Measurements from ENCODE around the gene XRN1. TPM values are rescaled to one million over a fixed set of nuclear protein-coding genes. Genes with fewer than 3 reads are reported as not detected.
A peak's percentile ranks its signal among the peaks of the same experiment; 100 is the strongest.

The XRN1 gene, protein sequence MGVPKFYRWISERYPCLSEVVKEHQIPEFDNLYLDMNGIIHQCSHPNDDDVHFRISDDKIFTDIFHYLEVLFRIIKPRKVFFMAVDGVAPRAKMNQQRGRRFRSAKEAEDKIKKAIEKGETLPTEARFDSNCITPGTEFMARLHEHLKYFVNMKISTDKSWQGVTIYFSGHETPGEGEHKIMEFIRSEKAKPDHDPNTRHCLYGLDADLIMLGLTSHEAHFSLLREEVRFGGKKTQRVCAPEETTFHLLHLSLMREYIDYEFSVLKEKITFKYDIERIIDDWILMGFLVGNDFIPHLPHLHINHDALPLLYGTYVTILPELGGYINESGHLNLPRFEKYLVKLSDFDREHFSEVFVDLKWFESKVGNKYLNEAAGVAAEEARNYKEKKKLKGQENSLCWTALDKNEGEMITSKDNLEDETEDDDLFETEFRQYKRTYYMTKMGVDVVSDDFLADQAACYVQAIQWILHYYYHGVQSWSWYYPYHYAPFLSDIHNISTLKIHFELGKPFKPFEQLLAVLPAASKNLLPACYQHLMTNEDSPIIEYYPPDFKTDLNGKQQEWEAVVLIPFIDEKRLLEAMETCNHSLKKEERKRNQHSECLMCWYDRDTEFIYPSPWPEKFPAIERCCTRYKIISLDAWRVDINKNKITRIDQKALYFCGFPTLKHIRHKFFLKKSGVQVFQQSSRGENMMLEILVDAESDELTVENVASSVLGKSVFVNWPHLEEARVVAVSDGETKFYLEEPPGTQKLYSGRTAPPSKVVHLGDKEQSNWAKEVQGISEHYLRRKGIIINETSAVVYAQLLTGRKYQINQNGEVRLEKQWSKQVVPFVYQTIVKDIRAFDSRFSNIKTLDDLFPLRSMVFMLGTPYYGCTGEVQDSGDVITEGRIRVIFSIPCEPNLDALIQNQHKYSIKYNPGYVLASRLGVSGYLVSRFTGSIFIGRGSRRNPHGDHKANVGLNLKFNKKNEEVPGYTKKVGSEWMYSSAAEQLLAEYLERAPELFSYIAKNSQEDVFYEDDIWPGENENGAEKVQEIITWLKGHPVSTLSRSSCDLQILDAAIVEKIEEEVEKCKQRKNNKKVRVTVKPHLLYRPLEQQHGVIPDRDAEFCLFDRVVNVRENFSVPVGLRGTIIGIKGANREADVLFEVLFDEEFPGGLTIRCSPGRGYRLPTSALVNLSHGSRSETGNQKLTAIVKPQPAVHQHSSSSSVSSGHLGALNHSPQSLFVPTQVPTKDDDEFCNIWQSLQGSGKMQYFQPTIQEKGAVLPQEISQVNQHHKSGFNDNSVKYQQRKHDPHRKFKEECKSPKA (N-terminal part only)
- total RNA-seq: 10 to 100 TPM; 32.0 to 43.8 (median 35.6) TPM

DNA sequence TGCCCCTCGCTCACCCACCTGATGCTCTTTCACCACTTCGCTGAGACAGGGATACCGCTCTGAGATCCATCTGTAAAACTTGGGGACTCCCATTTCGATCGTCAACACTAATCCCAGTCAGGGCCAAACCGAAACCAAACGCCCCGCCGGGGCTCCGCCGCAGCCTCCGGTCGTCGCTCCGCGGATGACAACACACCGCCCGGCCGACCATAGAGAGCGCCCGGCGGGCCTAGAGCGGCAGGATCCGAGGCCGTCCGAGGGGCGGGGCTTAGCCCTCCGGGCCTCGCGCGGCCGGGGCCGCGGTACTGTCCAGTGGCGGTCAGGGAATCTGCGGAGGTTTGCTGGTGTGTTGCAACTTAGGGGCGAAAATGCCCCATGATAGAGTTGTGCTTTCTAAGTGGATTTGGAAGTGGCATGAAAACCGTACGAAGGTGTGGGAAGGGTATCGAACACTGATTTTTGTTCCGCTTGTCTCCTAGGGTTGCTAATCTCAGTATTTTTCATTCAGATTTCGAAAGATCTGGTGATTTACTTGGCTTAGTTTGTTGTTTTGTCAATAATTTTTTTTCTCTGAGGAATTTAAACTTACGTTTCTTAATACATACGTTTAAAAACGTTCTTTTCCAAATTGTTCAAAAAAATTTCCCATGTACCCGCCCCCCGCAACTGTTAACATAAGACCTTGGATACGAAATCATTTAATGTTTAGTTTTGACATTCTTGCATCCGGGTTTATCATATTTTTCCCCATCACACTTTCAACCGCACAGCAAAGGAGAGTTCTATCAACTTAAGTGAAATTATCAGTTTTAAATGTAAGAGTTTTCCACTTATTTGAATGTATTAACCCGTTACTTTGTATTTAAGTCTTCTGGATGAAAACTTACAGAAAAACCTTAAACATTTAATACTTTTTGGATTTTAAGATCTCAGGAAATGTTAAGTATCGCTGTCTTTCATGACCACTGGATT lies at the start of gene XRN1:
Gene XRN1, minus strand, starts transcription at position 186 of the 972 bp plus-strand sequence. Its CDS starts 93 bp downstream, at position 93.
- peak; percentile 91 to 99 for DNase-seq (ENCODE audit: low spot score in 2 of 2)
- TF ChIP-seq CTCF (IDR thresholded peaks at IDR 0.05) (no peak), POLR2A (IDR thresholded peaks at IDR 0.05) (no peak)
- WGBS, 2 donors: 5 to 10% methylated on average over 26 to 47 of the region's 52 CpGs
- H3K4me3 ChIP-seq (ENCODE audit: low read depth, poor library complexity, severe bottlenecking): peak within 1 kb of the TSS; percentile 95
- intact Hi-C loops (cut with DNase I; ENCODE audit: low total_unique reads): no loop called here

GRCh38 chr3:142495103-142495502 lies 47.3 kb upstream of the XRN1 start:
- 97 to 100% methylated on average over 3 of the region's 3 CpGs for WGBS, 2 donors
- TF ChIP-seq POLR2A (IDR thresholded peaks at IDR 0.05): no peak
- TF ChIP-seq CTCF (IDR thresholded peaks at IDR 0.05): no peak
- no peak for DNase-seq (ENCODE audit: low spot score in 2 of 2)
- no peak overlapping the region for H3K4me3 ChIP-seq (ENCODE audit: low read depth, poor library complexity, severe bottlenecking)
- intact Hi-C loops (cut with DNase I; ENCODE audit: low total_unique reads): no loop called here

DNA sequence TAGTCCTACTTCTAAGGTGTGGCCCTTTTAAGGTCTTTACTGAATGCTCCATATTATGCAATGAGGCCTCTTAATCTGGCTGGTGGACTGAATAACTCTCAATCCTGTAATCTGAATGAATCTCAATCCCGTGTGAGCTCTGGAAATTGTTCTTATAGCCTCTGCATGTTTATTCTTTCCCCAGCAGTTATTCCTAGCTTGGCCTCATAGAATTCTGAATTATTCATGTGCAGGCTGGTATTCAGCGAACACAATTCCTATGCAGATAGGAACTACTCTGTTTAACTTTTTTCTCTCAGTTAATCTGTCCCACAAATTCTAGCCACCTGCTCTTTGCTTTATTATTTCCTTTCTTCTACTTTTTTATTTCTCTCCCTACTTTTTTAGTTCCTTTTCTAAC lies 44.3 kb upstream of the XRN1 start:
- TF ChIP-seq CTCF (IDR thresholded peaks at IDR 0.05) (no peak), POLR2A (IDR thresholded peaks at IDR 0.05) (no peak)
- 98% methylated on average over 2 of the region's 2 CpGs for WGBS, 2 donors
- H3K4me3 ChIP-seq (ENCODE audit: low read depth, poor library complexity, severe bottlenecking): no peak overlapping the region
- no peak for DNase-seq (ENCODE audit: low spot score in 2 of 2)
- intact Hi-C loops (cut with DNase I; ENCODE audit: low total_unique reads): no loop called here

DNA sequence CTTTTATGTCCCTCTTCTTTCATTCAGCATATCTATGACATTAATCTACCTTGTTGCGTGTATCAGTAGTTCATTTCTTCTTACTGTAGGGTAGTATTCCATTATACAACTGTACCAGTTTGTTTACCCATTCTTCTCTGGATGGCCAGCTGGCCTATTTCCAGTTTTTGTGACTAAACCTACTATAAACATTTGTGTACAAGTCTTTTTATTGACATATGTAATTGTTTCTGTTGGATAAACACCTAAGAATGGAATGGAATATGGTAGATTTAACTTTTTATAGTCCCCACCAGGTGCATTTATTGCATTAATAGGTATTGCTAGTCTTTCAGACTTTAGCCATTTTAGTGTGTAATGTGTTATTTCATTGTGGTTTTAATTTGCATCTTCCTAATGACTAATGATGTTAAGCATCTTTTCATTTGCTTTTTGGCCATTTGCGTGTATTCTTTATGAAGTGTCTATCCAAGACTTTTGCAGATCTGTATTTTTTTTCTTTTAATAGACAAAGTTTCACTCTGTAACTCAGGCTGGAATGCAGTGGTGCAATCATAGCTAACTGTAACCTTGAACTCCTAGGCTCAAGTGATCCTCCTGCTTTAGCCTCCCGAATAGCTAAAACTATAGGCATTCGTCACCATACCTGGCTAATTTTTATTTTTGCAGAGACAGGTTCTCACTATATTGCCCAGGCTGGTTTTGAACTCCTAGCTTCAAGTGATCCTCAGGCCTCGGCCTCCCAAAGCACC lies 41.9 kb upstream of the XRN1 start:
- no peak for TF ChIP-seq CTCF (IDR thresholded peaks at IDR 0.05)
- WGBS, 2 donors: 95 to 99% methylated on average over 5 of the region's 5 CpGs
- intact Hi-C loops (cut with DNase I; ENCODE audit: low total_unique reads): no loop called here
- H3K4me3 ChIP-seq (ENCODE audit: low read depth, poor library complexity, severe bottlenecking): no peak overlapping the region
- no peak for DNase-seq (ENCODE audit: low spot score in 2 of 2)
